Natural killer cell (primary cell): ENCODE results near the gene SETD1B. TPM values are rescaled to one million over a fixed set of nuclear protein-coding genes. Genes with fewer than 3 reads are reported as not detected.

ENCODE experiments used
- ATAC-seq, 3 donors: fragments of 150-1000 bp in 2 of 3; fragments of 200-7000 bp in 1 of 3; cut with Tn5 transposase; 1 replicate in 1 of 3; 2 replicates in 2 of 3; pipeline ENCODE4 v1.10.0; 2021; ENCODE audit warnings: mild to moderate bottlenecking in 2 of 3, moderate library complexity in 2 of 3
- DNase-seq, 2 donors: peaks; one replicate each; pipeline versions ENCODE4 v3.0.0 to v3.0.0-alpha.2; 2013 to 2021; ENCODE audit warnings: mixed read lengths in 1 of 2
- H3K27ac ChIP-seq: one replicate; pipeline ENCODE4 v1.5.1; 2013; ENCODE audit warnings: mild to moderate bottlenecking, low read length
- H3K27me3 ChIP-seq: one replicate; pipeline ENCODE4 v1.6.1; 2013; ENCODE audit warnings: low read length; ENCODE audit not compliant: control insufficient read depth, insufficient read depth
- H3K36me3 ChIP-seq: one replicate; pipeline ENCODE4 v1.6.1; 2013; ENCODE audit warnings: low read length; ENCODE audit not compliant: control insufficient read depth, insufficient read depth
- H3K4me1 ChIP-seq: one replicate; pipeline ENCODE4 v1.6.1; 2013; ENCODE audit warnings: low read length; ENCODE audit not compliant: control insufficient read depth, insufficient read depth
- H3K4me3 ChIP-seq: one replicate; pipeline ENCODE4 v1.5.1; 2013; ENCODE audit warnings: low read length
- H3K9me3 ChIP-seq: one replicate; pipeline ENCODE4 v1.6.1; 2013; ENCODE audit warnings: low read length; ENCODE audit not compliant: control insufficient read depth, insufficient read depth
- H3K27ac Mint-ChIP-seq, 2 donors: one replicate each; pipeline ENCODE4 v1.8.0; 2022; ENCODE audit warnings: mild to moderate bottlenecking in 2 of 2, mixed read lengths in 2 of 2, moderate library complexity in 1 of 2
- H3K27me3 Mint-ChIP-seq, 2 donors: one replicate each; pipeline ENCODE4 v1.8.0; 2022; ENCODE audit warnings: low read depth in 2 of 2, mixed read lengths in 2 of 2
- H3K36me3 Mint-ChIP-seq: one replicate; pipeline ENCODE4 v1.8.0; 2022; ENCODE audit warnings: mixed read lengths
- H3K4me1 Mint-ChIP-seq, 2 donors: one replicate each; pipeline ENCODE4 v1.8.0; 2022; ENCODE audit warnings: mixed read lengths in 2 of 2
- H3K4me3 Mint-ChIP-seq: one replicate; pipeline ENCODE4 v1.8.0; 2022; ENCODE audit warnings: mild to moderate bottlenecking, moderate library complexity, mixed read lengths
- H3K9me3 Mint-ChIP-seq, 2 donors: one replicate each; pipeline ENCODE4 v1.8.0; 2022; ENCODE audit warnings: mixed read lengths in 2 of 2
- WGBS: methylation state at CpG from one replicate; pipeline ENCODE4 v1.1.7; 2013; ENCODE audit warnings: missing lambda C conversion rate; ENCODE audit not compliant: insufficient coverage; 5-methylcytosine and 5-hydroxymethylcytosine counted together
- intact Hi-C: fragments of 100-400 bp; cut with micrococcal nuclease; formaldehyde crosslinking; loops from one replicate; pipeline ENCODE4 v1.14.2; 2022
- total RNA-seq, 4 donors: library from RNA; stranded (reverse); fragments of 120-200 nt in 1 of 4; gene quantifications; one replicate each; pipeline versions ENCODE4 v1.2.3 to v1.2.4, GENCODE V29; 2013 to 2022
- TF ChIP-seq, protein P1 (sequence below): fragments of 200-600 bp; IDR thresholded peaks from one replicate; pipeline ENCODE4 v1.8.0; 2022; ENCODE audit warnings: antibody characterized with exemption

The SETD1B gene
- total RNA-seq, 3 donors from 2014 or later (not counting 1 experiment from before 2014, with no cell fraction given), result 55.1 to 57.5 (median 56.2) TPM

DNA sequence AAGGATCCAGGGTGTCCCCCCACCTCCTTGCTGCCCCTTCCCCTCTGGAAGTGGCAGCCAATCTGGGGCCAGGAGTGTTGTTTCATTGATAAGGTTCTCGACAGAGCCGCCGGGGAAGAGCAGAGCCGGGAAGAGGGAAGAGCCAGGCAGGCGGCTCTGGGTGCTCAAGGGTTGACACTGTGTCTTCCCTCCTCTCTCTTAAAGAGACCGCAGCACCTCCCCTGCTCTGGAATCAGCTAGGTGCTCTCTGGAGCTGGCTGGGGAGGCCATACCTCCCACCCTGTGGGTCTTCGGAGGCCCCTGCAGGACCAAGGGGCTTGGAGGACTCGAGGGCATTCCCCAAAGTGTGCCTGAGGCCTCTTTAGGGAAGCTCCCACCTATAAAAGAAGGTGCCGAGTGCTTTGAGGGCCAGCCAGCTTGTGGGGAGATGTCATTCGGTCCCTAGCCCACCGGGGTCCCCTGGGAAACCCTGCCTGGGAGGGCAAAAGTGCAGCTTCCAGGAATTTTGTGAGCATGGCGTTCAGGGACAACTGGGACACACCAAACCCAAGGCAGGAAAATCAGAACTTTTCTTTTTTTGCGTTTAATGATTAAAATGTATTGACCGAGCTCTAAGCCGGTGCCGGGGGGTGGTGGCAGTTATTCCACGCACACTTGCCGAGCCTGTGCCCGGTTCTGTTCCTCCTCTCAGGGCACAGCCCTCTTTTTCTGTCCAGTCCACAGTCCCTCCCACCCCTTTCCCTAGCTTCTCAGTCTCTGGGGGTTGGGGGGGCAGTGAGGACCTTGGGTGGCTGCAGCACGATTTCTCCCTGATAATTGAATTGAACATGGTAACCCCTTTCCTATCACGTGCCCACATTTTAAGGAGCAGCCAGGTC, 3.0 kb downstream of the SETD1B start:
- ATAC-seq (no peak), DNase-seq (no peak)
- H3K27me3 ChIP-seq, result no peaks in the 10 kb centered on the region
- 66% methylated on average over 19 of the region's 21 CpGs for WGBS
- no peaks in the 10 kb centered on the region for H3K27me3 Mint-ChIP-seq
- intact Hi-C loops, result no loop called here
- peaks cover 53% of the 10 kb centered on the region for H3K36me3 ChIP-seq
- peak overlapping the region; percentile 63 for H3K27ac ChIP-seq
- H3K4me3 Mint-ChIP-seq, result peak overlapping the region; percentile 90
- no peaks in the 10 kb centered on the region for H3K9me3 Mint-ChIP-seq
- peak overlapping the region; percentile 31 for H3K4me3 ChIP-seq
- peaks cover 52% of the 10 kb centered on the region for H3K4me1 ChIP-seq
- TF ChIP-seq, protein P1, sequence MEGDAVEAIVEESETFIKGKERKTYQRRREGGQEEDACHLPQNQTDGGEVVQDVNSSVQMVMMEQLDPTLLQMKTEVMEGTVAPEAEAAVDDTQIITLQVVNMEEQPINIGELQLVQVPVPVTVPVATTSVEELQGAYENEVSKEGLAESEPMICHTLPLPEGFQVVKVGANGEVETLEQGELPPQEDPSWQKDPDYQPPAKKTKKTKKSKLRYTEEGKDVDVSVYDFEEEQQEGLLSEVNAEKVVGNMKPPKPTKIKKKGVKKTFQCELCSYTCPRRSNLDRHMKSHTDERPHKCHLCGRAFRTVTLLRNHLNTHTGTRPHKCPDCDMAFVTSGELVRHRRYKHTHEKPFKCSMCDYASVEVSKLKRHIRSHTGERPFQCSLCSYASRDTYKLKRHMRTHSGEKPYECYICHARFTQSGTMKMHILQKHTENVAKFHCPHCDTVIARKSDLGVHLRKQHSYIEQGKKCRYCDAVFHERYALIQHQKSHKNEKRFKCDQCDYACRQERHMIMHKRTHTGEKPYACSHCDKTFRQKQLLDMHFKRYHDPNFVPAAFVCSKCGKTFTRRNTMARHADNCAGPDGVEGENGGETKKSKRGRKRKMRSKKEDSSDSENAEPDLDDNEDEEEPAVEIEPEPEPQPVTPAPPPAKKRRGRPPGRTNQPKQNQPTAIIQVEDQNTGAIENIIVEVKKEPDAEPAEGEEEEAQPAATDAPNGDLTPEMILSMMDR, result no peak
- H3K4me1 Mint-ChIP-seq, result peaks cover 29 to 55% of the 10 kb centered on the region in 2 donors
- no peaks in the 10 kb centered on the region for H3K9me3 ChIP-seq
- H3K36me3 Mint-ChIP-seq, result no peaks in the 10 kb centered on the region
- peak overlapping the region; percentile 89 to 90 for H3K27ac Mint-ChIP-seq

DNA sequence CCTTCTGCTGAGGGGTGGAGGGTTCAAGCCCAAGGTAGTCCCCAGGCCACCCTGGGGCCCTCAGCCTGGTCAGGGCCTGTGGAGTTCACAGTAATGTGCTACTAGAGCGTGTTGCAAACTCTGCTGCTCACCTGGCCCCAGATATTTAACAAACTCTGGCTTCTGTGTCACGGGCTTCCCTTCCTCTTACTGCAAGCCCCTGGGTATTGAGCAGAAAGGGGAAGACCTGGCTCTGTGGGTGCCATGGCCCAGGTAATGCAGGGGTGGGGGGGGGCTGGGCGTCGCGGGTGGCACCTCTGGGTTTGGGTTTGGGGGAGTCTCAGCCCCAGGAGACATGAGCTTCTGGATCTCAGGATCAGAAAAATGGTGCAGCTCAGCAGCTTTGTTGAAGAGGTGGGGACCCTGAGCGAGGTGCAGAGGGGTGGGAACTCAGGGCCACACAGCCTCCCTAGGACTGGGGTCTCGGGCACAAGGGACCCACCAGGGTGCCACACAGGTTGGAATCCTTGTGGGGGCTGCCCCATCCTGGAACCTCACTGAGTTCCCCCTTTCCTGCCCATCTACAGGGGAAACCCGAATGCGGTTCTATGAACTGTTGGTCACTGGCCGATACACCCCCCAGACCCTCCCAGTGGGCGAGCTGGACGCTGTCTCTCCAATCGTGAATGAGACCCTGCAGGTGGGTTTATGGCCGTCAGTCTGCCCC, 4.0 kb downstream of the SETD1B start:
- Mint-ChIP-seq H3K36me3 (no peaks in the 10 kb centered on the region), H3K9me3 (no peaks in the 10 kb centered on the region), H3K27me3 (no peaks in the 10 kb centered on the region), H3K4me1 (peaks cover 25 to 53% of the 10 kb centered on the region in 2 donors), H3K4me3 (no peak overlapping the region), H3K27ac (no peak overlapping the region)
- ATAC-seq (no peak), DNase-seq (no peak)
- H3K27ac ChIP-seq, result no peak overlapping the region
- H3K4me1 ChIP-seq, result peaks cover 61% of the 10 kb centered on the region
- TF ChIP-seq, protein P1, result no peak
- H3K4me3 ChIP-seq, result no peak overlapping the region
- peaks cover 53% of the 10 kb centered on the region for H3K36me3 ChIP-seq
- 79% methylated on average over 14 of the region's 14 CpGs for WGBS
- H3K9me3 ChIP-seq, result no peaks in the 10 kb centered on the region
- no peaks in the 10 kb centered on the region for H3K27me3 ChIP-seq
- intact Hi-C loops, result no loop called here

DNA sequence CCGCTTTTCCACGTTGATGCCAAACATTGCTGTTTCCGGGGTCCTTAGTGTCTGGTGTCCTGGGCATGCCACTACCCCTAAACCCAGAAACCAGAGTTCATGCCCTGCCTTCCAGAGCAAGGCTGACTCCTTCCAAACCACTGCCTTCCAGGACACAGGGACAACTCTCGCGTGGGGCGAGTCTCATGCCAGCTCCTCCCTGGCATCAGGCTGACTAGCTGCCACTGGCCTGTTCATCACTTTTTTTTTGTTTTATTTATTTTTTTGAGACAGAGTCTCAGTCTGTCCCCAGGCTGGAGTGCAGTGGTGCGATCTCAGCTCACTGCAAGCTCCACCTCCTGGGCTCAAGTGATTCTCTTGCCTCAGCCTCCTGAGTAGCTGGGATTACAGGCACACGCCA, 4.8 kb downstream of the SETD1B start:
- H3K27me3 Mint-ChIP-seq, result no peaks in the 10 kb centered on the region
- peaks cover 28 to 56% of the 10 kb centered on the region in 2 donors for H3K4me1 Mint-ChIP-seq
- DNase-seq (no peak), ATAC-seq (no peak)
- peak overlapping the region; percentile 16 to 51 for H3K27ac Mint-ChIP-seq
- intact Hi-C loops, result no loop called here
- no peak overlapping the region for H3K4me3 Mint-ChIP-seq
- Histone ChIP-seq H3K9me3 (no peaks in the 10 kb centered on the region), H3K27ac (no peak overlapping the region), H3K27me3 (no peaks in the 10 kb centered on the region), H3K4me1 (peaks cover 68% of the 10 kb centered on the region), H3K4me3 (no peak overlapping the region), H3K36me3 (peaks cover 61% of the 10 kb centered on the region)
- H3K9me3 Mint-ChIP-seq, result no peaks in the 10 kb centered on the region
- H3K36me3 Mint-ChIP-seq, result no peaks in the 10 kb centered on the region
- TF ChIP-seq, protein P1, result no peak
- 93% methylated on average over 8 of the region's 8 CpGs for WGBS
